ENCODE data around the gene ATXN7L1. TPM values are rescaled to one million over a fixed set of nuclear protein-coding genes. Genes with fewer than 3 reads are reported as not detected.

ATXN7L1 gene
- total RNA-seq, 3 donors from 2014 or later (not counting 1 experiment from before 2014, with no cell fraction given): 37.5 to 48.6 (median 47.9) TPM

DNA sequence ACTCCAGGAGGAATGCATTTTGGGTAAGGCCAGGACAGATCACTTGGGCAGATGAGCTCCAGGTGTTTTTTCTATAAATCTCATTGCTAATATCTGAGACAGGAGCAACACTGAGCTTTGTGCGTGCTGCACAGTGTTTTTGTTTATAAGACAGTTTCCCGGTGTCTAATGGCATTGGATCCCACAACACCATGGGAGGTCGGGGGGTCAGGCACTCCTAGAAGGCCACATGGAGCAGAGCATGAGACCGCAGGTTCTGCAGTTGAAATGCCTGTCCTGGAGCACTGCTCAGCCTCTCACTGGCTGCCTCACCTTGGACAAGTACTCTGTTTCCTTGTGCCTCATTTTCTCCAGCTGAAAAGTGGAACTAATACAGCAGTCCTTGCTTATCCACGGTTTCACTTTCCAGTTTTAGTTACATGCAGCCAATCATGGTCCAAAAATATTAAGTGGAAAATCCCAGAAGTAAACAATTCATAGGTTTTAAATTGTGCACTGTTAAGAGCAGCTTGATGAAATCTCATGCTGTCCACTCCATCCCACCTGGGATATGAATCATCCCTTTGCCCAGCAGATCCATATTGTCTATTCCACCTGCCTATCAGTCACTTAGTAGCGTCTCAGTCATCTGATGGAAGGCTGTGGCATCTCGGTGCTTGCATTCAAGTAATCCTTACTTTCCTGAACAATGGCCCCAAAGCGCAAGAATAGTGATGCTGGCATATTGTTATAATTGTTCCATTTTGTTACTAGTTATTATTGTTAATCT is 35.2 kb downstream of the ATXN7L1 start:
- H3K4me3 Mint-ChIP-seq: no peak overlapping the region
- peaks cover 11% of the 10 kb centered on the region for H3K36me3 Mint-ChIP-seq
- ATAC-seq: no peak
- Histone ChIP-seq H3K9me3 (ENCODE audit: control insufficient read depth, insufficient read depth, low read length) (no peaks in the 10 kb centered on the region), H3K4me1 (ENCODE audit: control insufficient read depth, insufficient read depth, low read length) (peaks cover 11% of the 10 kb centered on the region), H3K27ac (ENCODE audit: low read length) (no peak overlapping the region), H3K36me3 (ENCODE audit: control insufficient read depth, insufficient read depth, low read length) (no peaks in the 10 kb centered on the region), H3K27me3 (ENCODE audit: control insufficient read depth, insufficient read depth, low read length) (no peaks in the 10 kb centered on the region), H3K4me3 (ENCODE audit: low read length) (no peak overlapping the region)
- 94% methylated on average over 8 of the region's 8 CpGs for WGBS (ENCODE audit: insufficient coverage)
- H3K9me3 Mint-ChIP-seq: no peaks in the 10 kb centered on the region
- H3K4me1 Mint-ChIP-seq: peaks cover 43 to 65% of the 10 kb centered on the region in 2 donors
- H3K27me3 Mint-ChIP-seq (ENCODE audit: low read depth in 2 of 2): no peaks in the 10 kb centered on the region
- TF ChIP-seq, protein P1, sequence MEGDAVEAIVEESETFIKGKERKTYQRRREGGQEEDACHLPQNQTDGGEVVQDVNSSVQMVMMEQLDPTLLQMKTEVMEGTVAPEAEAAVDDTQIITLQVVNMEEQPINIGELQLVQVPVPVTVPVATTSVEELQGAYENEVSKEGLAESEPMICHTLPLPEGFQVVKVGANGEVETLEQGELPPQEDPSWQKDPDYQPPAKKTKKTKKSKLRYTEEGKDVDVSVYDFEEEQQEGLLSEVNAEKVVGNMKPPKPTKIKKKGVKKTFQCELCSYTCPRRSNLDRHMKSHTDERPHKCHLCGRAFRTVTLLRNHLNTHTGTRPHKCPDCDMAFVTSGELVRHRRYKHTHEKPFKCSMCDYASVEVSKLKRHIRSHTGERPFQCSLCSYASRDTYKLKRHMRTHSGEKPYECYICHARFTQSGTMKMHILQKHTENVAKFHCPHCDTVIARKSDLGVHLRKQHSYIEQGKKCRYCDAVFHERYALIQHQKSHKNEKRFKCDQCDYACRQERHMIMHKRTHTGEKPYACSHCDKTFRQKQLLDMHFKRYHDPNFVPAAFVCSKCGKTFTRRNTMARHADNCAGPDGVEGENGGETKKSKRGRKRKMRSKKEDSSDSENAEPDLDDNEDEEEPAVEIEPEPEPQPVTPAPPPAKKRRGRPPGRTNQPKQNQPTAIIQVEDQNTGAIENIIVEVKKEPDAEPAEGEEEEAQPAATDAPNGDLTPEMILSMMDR (IDR thresholded peaks at IDR 0.05): no peak
- intact Hi-C loops (cut with micrococcal nuclease): no loop called here
- no peak overlapping the region for H3K27ac Mint-ChIP-seq
- no peak for DNase-seq

DNA sequence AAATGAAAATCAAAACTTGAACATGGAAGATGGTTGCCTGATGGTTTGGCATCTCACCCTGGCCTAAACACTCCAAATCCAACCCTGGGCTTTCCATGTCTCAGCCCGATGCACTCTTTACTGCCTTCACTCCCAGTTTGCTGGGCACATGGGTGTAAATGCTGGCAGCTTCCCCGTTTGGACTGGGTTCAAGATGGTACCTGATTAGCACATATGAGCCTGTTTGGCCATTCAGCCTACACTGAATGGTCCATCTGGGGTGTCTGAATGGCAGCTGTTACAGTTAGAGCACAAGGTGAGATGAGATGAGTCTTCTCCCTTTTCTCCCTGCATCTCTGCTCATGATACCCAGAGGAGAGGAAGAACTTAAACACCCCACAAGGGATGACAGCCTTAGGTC is 37.1 kb downstream of the ATXN7L1 start:
- Histone ChIP-seq H3K4me3 (ENCODE audit: low read length) (no peak overlapping the region), H3K27me3 (ENCODE audit: control insufficient read depth, insufficient read depth, low read length) (no peaks in the 10 kb centered on the region), H3K27ac (ENCODE audit: low read length) (no peak overlapping the region), H3K9me3 (ENCODE audit: control insufficient read depth, insufficient read depth, low read length) (no peaks in the 10 kb centered on the region), H3K4me1 (ENCODE audit: control insufficient read depth, insufficient read depth, low read length) (peaks cover 9% of the 10 kb centered on the region), H3K36me3 (ENCODE audit: control insufficient read depth, insufficient read depth, low read length) (no peaks in the 10 kb centered on the region)
- Mint-ChIP-seq H3K4me3 (no peak overlapping the region), H3K27ac (peak overlapping the region in 1 of 2 donors; percentile 37), H3K9me3 (no peaks in the 10 kb centered on the region), H3K36me3 (peaks cover 5% of the 10 kb centered on the region), H3K27me3 (ENCODE audit: low read depth in 2 of 2) (no peaks in the 10 kb centered on the region), H3K4me1 (peaks cover 34 to 57% of the 10 kb centered on the region in 2 donors)
- intact Hi-C loops (cut with micrococcal nuclease): no loop called here
- WGBS (ENCODE audit: insufficient coverage): 98% methylated on average over 2 of the region's 2 CpGs
- ATAC-seq (no peak), DNase-seq (no peak)
- TF ChIP-seq, protein P1 (IDR thresholded peaks at IDR 0.05): no peak

DNA sequence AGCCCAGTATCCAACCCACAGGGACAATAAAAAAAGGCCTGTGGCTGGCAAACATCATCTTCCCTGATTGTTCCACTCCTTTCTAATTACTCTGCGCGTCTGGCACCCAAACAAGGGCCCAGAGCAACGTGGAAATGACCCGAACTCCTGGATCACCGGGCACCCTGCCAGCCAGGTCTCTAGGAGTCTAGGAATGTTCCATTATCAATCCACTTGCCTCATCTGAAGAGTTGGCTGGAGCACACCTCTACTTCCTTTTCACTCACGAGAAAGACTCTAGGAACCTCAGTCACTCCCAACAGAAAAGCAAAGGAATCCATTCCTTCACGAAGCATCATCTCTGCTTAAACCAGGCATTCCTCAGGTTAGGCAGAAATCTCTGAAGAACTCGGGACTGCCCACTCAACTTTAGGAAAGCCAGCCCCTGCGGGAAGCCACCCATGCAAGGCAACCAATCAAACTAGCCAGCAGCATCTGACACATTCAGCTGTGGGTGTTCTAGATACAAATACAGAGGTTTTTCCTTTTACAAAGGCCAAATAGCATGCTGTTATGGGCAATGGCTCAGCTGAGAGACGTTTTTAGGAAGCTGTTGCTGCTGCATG is 37.7 kb downstream of the ATXN7L1 start:
- intact Hi-C loops (cut with micrococcal nuclease): no loop called here
- Mint-ChIP-seq H3K27ac (no peak overlapping the region), H3K36me3 (peaks cover under 1% of the 10 kb centered on the region), H3K4me3 (no peak overlapping the region), H3K4me1 (peaks cover 29 to 52% of the 10 kb centered on the region in 2 donors), H3K27me3 (ENCODE audit: low read depth in 2 of 2) (no peaks in the 10 kb centered on the region), H3K9me3 (no peaks in the 10 kb centered on the region)
- WGBS (ENCODE audit: insufficient coverage): 87% methylated on average over 10 of the region's 10 CpGs
- Histone ChIP-seq H3K4me1 (ENCODE audit: control insufficient read depth, insufficient read depth, low read length) (peaks cover 9% of the 10 kb centered on the region), H3K9me3 (ENCODE audit: control insufficient read depth, insufficient read depth, low read length) (no peaks in the 10 kb centered on the region), H3K36me3 (ENCODE audit: control insufficient read depth, insufficient read depth, low read length) (no peaks in the 10 kb centered on the region), H3K27ac (ENCODE audit: low read length) (no peak overlapping the region), H3K4me3 (ENCODE audit: low read length) (no peak overlapping the region), H3K27me3 (ENCODE audit: control insufficient read depth, insufficient read depth, low read length) (no peaks in the 10 kb centered on the region)
- DNase-seq: no peak
- TF ChIP-seq, protein P1 (IDR thresholded peaks at IDR 0.05): no peak
- no peak for ATAC-seq

All from natural killer cell (primary cell).